Neural progenitor cell (in vitro differentiated cells): Measurements from ENCODE around the gene POLR2E.

ENCODE experiments used
- CTCF ChIP-seq: fragments of 200-600 bp; sonication (generic); IDR thresholded peaks from 2 replicates; pipeline ENCODE4 v1.5.1; 2017; ENCODE audit warnings: antibody characterized with exemption, mild to moderate bottlenecking
- EZH2 ChIP-seq: fragments of 200-600 bp; sonication (generic); IDR thresholded peaks from 2 replicates; pipeline ENCODE4 v1.6.1; 2017; ENCODE audit warnings: antibody characterized with exemption, mild to moderate bottlenecking, moderate library complexity
- EZH2phosphoT487 ChIP-seq: fragments of 200-600 bp; sonication (generic); IDR thresholded peaks from 2 replicates; pipeline ENCODE4 v1.6.1; 2017; ENCODE audit warnings: antibody characterized with exemption

DNA sequence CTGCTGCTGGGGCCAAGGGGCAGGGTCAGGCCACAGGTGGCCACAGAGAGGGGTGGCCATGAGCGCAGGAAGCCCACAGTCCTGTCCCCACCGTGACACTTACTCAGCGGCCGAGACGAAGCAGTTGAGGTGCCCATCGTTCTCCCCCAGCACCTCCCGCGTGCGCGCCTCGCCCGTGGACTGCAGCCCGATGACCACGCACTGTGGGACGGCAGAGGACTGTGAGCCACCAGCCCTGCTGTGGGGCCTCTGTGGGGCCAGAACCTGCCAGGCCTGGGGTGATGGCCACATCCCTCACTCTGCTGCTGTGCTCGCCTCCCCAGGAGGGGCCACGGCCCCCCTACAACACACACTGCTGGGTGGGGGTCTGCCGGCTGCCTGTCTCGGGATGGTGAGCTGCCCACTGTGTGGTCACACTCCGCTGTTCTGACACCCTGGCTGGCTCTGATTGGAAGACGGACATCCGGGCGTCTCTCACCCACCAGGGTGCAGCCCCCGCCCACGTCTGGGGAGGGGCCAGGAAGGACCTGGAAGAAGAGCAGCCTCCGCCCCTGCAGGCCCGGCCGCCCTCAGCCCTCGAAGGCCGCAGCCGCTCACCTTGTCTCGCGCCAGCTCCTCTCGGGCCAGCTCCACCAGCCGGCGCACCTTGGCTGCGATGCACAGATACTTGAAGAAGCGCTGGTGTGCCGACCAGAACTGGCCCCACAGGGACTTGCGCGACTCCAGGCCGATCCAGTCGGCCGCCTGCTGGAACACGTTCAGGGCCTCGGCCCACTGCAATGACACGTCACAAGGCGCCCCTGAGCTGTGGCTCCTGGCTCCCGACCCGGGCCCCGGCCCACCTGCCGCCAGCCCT, 21.8 kb upstream of the POLR2E start:
- TF ChIP-seq CTCF (no peak), EZH2 (no peak), EZH2phosphoT487 (no peak)
